ENCODE results near the gene CAPN10. TPM values are rescaled to one million over a fixed set of nuclear protein-coding genes. Genes with fewer than 3 reads are reported as not detected.

Gene CAPN10
- total RNA-seq, 4 donors from 2014 or later, result 9.9 to 23.3 (median 13.7) TPM

- peaks cover 0 to 21% (median 5%) of the 10 kb centered on the region in 3 donors for H3K36me3 ChIP-seq
- H3K4me1 ChIP-seq, result peaks cover 47 to 81% (median 50%) of the 10 kb centered on the region in 3 donors
- intact Hi-C loops (cut with DNase I), result no loop called here
- no peaks in the 10 kb centered on the region for H3K27me3 ChIP-seq
- DNase-seq, result no peak
- TF ChIP-seq POLR2A (IDR thresholded peaks at IDR 0.05), result peak in 1 of 4 donors; percentile 20
- TF ChIP-seq CTCF (IDR thresholded peaks at IDR 0.05), result peak in 1 of 6 experiments; percentile 18
- H3K9me3 ChIP-seq, result no peaks in the 10 kb centered on the region
- H3K27ac ChIP-seq, result peak within 1 kb of the TSS; percentile 92 to 98 (median 97)
- 0% methylated on average over 7 of the region's 106 CpGs; no CpG with 5 or more reads in 1 of the 2 donors for WGBS, 2 donors
- H3K4me3 ChIP-seq, result peak within 1 kb of the TSS; percentile 56 to 94 (median 75)
Observed at GRCh38 chr2:240567872-240568677, 18.5 kb upstream of the CAPN10 start, which contains the start of gene RNPEPL1. Gene RNPEPL1 (plus strand): TSS chr2:240568484. CDS start chr2:240568587, 103 bp downstream.

- DNase-seq, result no peak
- TF ChIP-seq CTCF (IDR thresholded peaks at IDR 0.05) (no peak), POLR2A (IDR thresholded peaks at IDR 0.05) (peak in 1 of 4 donors; percentile 11)
- H3K27me3 ChIP-seq, result no peaks in the 10 kb centered on the region
- peak overlapping the region; percentile 51 to 94 (median 70) for H3K4me3 ChIP-seq
- H3K4me1 ChIP-seq, result peaks cover 47 to 80% (median 50%) of the 10 kb centered on the region in 3 donors
- WGBS, 2 donors, result no CpG with 5 or more reads among the region's 93 CpGs
- intact Hi-C loops (cut with DNase I), result no loop called here
- peaks cover 0 to 25% (median 5%) of the 10 kb centered on the region in 3 donors for H3K36me3 ChIP-seq
- no peaks in the 10 kb centered on the region for H3K9me3 ChIP-seq
- peak overlapping the region; percentile 27 to 98 (median 95) for H3K27ac ChIP-seq
Observed at GRCh38 chr2:240568678-240569522, 17.6 kb upstream of the CAPN10 start.

- intact Hi-C loops (cut with DNase I), result no loop called here
- Histone ChIP-seq H3K27ac (peak overlapping the region; percentile 27 to 98 (median 95)), H3K36me3 (peaks cover under 1 to 32% (median 9%) of the 10 kb centered on the region in 3 donors), H3K4me3 (peak overlapping the region; percentile 51 to 94 (median 70)), H3K9me3 (no peaks in the 10 kb centered on the region), H3K27me3 (no peaks in the 10 kb centered on the region), H3K4me1 (peaks cover 45 to 80% (median 51%) of the 10 kb centered on the region in 3 donors)
- TF ChIP-seq POLR2A (IDR thresholded peaks at IDR 0.05), result no peak
- TF ChIP-seq CTCF (IDR thresholded peaks at IDR 0.05), result no peak
- no peak for DNase-seq
- 20 to 83% methylated on average over 1 to 2 of the region's 9 CpGs for WGBS, 2 donors
Observed at GRCh38 chr2:240569523-240569997, 17.0 kb upstream of the CAPN10 start.

GRCh38 chr2:240569998-240570530, 16.5 kb upstream of the CAPN10 start:
- H3K9me3 ChIP-seq, result no peaks in the 10 kb centered on the region
- no peaks in the 10 kb centered on the region for H3K27me3 ChIP-seq
- H3K27ac ChIP-seq, result peak overlapping the region in 2 of 4 donors; percentile 98
- H3K4me1 ChIP-seq, result peaks cover 42 to 80% (median 56%) of the 10 kb centered on the region in 3 donors
- WGBS, 2 donors, result 96% methylated on average over 7 of the region's 15 CpGs; no CpG with 5 or more reads in 1 of the 2 donors
- no peak for DNase-seq
- peak overlapping the region in 3 of 4 donors; percentile 51 to 94 (median 85) for H3K4me3 ChIP-seq
- intact Hi-C loops (cut with DNase I), result no loop called here
- peaks cover 5 to 37% (median 13%) of the 10 kb centered on the region in 3 donors for H3K36me3 ChIP-seq
- TF ChIP-seq POLR2A (IDR thresholded peaks at IDR 0.05) (no peak), CTCF (IDR thresholded peaks at IDR 0.05) (no peak)
